ENCODE results near the gene BRINP2.

DNA sequence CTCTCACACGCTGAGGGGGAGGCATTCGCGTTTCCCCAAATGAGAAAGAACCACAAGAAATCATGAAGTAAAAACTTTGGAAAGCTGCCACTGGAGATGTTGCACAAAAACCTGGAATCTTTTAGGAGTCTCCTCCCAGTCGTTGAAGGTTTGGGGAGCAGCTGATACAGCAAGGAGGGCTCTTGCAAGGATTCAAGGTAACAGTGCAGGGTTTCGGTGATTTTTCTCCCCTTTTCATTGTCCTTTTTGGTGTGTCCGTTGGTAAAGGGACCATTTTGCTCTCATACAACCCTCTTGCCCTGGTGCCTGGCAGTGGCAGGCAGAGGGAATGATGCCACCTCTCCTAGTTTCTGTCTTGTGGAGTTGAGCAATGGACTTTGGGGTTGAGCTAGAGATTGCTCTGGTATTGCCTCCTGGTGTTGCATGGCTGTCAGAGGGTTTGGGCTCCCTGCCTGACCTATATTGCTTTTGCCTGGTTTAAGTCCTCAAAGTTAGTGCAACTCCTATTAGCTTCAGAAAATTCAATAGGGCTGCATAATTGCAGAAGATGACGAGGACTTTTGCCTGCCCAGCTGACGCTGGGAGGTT lies 872 bp downstream of the BRINP2 start:
- TF ChIP-seq, protein P1, sequence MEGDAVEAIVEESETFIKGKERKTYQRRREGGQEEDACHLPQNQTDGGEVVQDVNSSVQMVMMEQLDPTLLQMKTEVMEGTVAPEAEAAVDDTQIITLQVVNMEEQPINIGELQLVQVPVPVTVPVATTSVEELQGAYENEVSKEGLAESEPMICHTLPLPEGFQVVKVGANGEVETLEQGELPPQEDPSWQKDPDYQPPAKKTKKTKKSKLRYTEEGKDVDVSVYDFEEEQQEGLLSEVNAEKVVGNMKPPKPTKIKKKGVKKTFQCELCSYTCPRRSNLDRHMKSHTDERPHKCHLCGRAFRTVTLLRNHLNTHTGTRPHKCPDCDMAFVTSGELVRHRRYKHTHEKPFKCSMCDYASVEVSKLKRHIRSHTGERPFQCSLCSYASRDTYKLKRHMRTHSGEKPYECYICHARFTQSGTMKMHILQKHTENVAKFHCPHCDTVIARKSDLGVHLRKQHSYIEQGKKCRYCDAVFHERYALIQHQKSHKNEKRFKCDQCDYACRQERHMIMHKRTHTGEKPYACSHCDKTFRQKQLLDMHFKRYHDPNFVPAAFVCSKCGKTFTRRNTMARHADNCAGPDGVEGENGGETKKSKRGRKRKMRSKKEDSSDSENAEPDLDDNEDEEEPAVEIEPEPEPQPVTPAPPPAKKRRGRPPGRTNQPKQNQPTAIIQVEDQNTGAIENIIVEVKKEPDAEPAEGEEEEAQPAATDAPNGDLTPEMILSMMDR (conservative IDR thresholded peaks at IDR 0.05; ENCODE audit: low read depth, low read length), result no peak
- TF ChIP-seq SMC3 (IDR thresholded peaks at IDR 0.05; ENCODE audit: low read depth, low read length) (no peak), POLR2A (IDR thresholded peaks at IDR 0.05; ENCODE audit: low read depth, low read length) (no peak), MAZ (IDR thresholded peaks at IDR 0.05; ENCODE audit: borderline replicate concordance, low read depth, low read length) (no peak), MAFK (IDR thresholded peaks at IDR 0.05; ENCODE audit: low read depth, low read length) (no peak), MXI1 (IDR thresholded peaks at IDR 0.05; ENCODE audit: borderline replicate concordance, low read depth, low read length) (no peak)
- TF ChIP-seq, protein P2, sequence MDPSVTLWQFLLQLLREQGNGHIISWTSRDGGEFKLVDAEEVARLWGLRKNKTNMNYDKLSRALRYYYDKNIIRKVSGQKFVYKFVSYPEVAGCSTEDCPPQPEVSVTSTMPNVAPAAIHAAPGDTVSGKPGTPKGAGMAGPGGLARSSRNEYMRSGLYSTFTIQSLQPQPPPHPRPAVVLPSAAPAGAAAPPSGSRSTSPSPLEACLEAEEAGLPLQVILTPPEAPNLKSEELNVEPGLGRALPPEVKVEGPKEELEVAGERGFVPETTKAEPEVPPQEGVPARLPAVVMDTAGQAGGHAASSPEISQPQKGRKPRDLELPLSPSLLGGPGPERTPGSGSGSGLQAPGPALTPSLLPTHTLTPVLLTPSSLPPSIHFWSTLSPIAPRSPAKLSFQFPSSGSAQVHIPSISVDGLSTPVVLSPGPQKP (IDR thresholded peaks at IDR 0.05; ENCODE audit: borderline replicate concordance, low read depth, low read length), result no peak

Measured in IMR-90 (cell line).